ENCODE results near the gene NOD1.

GRCh38 chr7:30436046-30436445 is 42.5 kb downstream of the NOD1 start:
- TF ChIP-seq CTCF (IDR thresholded peaks at IDR 0.05) (no peak), EP300 (IDR thresholded peaks at IDR 0.05) (no peak)
